Activated CD4-positive, alpha-beta T cell treated with anti-CD3 and anti-CD28 coated beads, Interleukin-2, amount 50 U/mL, for 48 hours (primary cell): ENCODE measurements around the gene TSHZ2.
"Not testable (repeated sequence)": the region's sequence is repeated elsewhere in the genome, so short reads cannot be mapped to it uniquely, and the experiment has no call there.

ENCODE experiments used
- DNase-seq, 2 experiments: peaks; one replicate each; pipeline ENCODE4 v3.0.0-alpha.2; 2020

Gene TSHZ2

DNA sequence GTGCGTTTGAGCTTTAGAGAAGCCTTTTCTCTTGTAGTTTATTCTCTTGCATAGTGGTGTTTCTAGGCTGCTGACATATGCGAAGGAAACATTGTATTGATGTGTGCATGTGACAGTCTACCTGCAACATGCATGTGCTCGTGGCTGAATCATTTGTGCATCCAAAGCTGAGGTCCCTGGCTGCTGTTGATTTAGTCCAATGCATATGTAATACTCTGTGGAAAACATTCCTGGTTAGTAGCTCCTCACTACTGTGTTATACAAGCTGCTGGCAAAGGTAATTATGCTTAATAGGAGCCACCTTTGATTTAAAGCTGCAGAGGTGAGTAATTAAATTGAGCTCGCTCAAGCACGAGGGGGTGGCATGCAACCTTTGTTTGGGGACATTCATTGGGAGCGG lies 24.5 kb downstream of the TSHZ2 start:
- DNase-seq: no peak

DNA sequence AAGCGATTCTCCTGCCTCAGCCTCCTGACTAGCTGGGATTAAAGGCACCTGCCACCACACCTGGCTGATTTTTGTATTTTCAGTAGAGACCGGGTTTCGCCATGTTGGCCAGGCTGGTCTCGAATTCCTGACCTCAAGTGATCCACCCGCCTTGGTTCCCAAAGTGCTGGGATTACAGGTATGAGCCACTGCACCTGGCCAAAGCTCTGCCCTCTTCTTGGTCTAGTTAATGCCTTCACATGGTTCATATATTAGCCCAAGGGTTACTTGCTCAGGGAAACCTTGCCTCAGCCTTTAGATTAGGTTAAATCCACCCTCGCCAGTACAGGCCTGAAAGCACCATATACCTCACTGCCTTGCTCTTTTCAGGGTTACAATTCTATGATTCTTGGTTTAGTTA lies 26.1 kb downstream of the TSHZ2 start:
- no peak for DNase-seq

DNA sequence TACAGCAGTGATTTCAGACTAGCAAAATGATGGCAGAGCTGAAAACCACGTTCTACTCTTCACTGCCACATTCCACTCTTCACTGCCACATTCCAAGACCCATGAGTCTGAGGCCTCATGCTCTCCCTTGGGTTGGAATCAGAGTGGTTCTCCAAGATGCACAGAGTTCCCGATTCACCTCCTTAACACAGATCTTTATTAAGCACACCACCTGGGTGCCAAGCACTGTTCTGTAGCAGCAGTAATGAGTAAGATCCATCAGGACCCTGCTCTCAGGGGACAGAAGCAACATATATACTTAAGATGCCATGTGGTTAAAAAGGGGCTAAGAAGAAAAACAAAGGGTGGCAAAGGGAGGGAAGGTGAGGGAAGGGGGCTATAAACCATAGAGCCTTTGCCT lies 26.9 kb downstream of the TSHZ2 start:
- DNase-seq: no peak

DNA sequence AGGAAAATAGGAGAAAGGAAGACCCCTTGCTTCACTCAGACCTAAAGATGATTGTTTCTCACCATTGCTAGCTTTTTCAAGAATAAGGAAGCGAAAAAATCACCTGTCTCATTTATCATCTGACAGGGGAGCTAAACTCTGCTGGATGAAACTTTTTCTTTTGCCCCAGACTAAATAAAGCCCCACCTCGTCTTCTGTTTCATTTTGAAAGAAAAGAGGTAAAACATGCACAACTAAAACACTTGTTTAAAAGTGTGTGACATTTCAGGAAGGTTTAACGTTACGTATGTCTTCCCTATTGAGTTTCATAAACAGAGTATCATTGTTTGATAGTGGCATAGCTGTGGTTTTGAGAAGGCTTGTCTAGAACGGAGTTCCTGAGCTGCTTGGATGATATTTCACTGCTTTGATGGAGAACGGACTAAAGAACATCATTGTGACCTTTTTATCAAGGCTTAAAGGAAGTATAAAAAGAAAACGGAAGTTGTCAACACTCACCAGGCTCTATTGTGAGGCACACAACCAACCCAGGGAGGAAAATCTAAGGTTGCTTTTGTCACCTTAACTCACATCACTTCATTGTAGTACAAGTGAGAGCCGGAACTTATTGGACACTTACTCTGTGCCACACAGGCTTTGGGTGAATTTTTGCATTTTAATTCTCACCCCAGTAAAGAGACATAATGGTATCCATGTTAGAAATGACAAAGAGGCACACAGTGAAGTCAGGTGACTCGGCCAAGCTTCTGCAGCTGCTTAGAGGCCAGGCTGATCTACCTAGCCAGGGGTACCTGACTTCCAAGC lies 29.5 kb downstream of the TSHZ2 start:
- DNase-seq: no peak

DNA sequence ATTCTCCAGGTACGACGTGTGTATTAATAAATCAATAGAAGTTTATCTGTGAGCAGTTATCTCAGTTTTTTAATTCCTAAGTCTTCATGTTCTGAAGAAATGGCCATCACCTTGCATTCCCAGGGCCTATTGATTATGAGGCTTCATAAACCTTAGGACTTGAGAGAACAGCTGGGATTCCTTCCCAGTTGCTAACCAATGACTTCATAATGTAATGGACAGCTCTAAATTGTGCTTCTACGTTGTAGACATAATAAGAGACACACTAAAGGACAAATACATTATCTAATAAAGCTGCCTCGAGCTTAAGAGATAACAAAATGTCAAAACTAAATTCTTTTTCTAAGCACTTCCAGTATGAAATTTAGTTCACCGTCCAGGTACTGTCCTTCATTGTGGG lies 30.6 kb downstream of the TSHZ2 start:
- DNase-seq: no peak

DNA sequence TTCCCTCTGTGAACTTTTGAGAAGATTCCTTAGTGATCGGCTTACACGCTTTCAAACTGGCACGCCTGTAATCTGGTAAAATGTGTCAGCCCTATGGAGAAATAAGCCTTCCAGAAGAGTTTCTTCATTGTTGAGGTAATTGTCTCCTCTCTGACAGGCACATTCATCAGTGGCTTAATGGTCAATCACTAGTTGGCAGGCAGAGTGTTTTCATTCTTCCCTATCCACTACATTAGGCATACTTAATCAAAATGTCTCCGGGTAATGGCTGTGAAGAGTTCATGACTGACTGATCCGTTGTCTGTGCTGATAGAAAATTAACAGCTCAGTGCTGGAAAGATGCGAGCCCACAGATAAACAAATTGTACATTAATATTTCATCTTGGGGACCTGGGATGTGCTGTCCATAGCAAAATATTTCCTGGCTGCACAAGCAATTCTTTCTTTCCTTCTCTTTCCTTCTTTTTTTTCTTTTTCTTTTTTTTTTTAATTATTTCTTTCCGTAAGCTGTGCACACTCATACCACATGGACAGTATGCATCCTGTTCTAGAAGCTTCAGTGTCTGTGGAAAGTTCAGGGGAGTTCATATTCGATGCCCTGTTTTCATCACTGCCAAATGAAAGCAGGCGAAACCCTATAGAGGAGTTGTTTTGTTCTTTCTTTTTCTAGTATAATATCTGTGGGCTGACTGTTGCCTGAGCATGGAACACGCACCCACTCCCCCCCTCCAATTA lies 31.4 kb downstream of the TSHZ2 start:
- DNase-seq: no peak

DNA sequence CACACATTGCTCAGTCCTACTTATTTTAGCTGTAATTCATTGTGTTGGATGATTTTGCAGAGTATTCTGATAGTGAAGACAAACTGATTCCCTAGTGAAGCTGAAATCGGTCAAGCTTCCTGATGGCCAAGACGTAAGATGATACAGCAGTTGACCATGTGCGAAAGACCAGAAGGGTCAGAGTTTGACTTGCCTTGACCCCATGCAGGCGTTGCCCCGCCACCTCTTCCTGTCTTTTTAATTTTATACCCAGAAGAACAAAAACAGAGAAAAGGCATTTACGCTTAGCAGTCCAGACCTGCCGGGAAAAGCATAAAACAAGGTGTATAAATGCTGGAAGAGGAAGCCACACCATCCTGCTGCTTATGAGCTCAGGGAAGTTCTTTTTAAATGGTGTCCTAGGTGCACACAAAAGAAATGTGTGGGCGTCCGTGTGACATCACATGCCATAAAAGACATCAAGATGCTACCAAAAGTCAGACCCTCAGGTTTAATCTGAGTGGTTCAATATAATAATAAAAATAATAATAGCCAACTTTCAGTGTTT lies 32.2 kb downstream of the TSHZ2 start:
- DNase-seq: no peak

DNA sequence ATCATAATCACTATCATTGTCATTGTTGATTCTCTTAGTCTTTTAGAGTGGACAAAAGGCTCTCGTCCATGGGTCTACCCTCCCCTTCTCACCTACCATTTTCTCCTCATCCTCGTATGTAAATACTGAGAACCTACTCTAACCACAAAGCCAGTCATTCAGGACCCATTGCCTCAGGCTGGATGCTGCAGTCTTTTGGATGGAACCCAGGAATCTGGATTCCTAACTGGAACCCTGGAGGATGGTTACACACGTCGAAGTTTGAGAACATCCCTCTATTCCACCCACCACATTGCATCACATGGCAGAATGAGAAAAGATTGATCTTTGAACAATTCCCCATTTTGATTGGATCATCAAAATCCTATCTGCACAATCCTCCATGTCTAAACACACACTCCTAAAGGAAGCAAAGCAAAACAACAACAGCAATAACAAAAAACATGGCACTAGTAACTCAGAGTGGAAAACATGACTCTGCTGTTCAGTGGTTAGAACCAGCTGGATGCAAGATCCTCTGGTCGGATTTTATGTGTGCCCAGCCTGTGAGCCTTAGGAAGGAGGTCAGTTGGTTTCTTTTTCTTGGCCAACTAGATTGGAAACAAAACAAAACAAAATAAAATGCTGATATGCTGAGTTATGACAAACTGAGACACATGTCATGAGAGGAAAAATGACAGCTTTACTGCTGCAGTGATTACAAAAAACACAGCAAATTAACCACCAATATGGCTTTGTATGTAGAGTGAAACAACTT lies 38.0 kb downstream of the TSHZ2 start:
- no peak for DNase-seq

DNA sequence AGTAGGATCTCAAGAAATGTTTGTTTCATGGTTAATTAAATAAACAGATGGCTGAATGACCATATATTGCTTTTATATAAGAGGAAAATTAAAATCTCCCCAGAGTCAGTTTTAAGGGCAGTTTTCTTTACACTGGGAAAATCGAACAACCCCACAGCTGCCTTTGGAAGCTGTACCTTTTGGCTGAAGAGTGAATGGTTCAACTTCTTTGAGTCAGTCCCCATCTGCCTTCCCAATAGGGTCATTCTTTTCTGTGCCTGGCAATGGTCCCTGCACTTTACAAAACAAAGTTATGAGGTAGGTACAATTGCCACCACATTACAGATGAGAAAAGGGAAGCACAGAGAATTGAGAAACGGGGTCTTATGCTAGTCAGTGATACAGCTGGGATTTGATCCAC lies 39.5 kb downstream of the TSHZ2 start:
- DNase-seq: no peak

DNA sequence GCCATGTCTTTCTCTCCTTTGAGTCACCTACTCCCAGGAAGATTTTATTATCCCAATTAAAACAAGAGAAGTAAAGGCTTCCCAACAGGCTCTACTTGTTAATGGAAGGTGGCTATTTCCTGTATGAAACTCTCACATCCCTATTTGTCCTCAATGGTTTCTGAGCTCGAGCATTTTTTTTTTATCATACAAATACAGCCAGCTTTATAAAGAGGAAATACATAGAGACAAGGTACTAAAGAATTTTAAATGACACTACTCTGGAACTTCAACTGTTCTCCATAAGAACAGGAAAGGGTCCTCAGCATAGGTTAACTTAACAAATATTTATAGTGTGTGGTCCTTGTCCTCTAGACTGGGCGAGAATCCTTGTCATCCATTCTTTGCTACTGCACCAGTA lies 41.0 kb downstream of the TSHZ2 start:
- DNase-seq: no peak

DNA sequence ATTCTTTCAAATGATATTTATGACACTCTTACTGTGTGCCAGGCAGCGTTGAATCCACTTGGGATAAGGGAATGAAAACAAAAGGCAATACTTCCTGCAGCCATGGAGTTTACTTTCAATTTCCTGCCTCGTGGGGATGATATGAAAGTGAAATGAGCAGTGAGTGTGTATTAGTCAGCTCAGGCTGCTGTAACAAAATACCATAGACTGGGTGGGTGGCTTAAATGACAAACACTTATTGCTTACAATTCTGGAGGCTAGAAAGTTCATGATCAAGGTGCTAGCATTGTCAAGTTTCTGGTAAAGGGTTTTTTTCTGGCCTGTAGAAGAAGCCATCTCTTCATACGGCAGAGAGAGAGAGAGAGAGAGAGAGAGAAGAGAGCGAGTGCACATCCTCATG lies 41.7 kb downstream of the TSHZ2 start:
- no peak for DNase-seq

DNA sequence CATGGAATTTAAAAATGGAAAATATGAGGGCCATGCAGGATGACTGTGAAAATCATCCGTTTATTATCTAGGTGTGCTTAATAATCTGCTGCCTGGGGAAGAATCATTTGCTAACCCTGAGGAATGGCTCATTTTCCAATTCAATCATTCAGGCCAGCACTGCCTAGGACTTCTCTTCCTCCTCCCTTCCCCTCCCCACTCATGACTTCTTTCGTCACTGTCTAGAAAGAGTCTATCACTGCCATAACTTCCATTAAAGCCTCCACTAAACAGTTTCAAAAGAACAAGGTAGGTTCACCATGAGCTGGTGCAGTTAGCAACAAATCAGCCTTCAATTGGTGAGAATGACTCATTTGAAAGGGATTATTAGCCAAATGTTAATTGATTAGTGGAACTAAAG lies 43.9 kb downstream of the TSHZ2 start:
- DNase-seq: no peak

DNA sequence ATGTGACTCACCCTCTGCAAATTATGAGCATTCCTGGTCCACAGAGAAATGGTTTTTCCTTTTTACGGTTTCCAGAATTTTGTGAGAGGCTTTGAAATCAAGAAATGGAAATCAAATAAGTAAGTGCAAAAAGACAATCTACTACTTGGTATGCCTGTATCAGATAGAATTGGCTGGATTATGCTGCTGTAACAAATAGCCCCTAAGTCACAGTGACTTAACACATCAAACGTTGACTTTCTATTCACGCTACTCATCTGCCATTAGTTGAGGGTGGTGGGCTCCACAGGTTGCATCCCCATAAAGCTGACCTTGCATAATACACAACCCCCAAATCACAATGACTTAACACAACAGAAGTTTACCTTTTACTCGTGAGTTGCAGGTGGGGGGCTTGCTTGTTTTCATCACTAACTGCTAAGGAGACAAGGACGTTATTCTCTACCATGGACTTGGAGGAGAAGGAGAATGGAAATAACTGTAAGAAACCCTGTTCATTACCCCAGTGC lies 44.4 kb downstream of the TSHZ2 start:
- DNase-seq: no peak

DNA sequence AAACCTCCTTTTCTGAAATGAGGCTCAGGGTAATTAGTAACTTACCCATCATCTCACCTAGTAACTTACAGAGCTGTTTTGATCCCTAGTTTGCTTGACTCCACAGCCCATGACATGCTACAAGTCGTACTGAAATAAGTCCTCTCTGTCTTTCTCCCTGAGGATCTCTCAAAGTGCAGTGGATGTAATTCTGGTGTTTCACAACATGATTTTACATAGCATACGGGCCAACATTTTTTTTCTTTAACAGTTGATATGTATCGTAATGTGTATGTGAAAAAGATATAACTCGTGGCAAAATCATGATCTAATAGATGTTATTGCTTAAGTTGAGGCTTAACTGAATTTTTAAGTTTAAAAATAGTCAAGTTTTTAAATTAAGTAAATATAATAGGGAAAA lies 45.0 kb downstream of the TSHZ2 start:
- DNase-seq: no peak

DNA sequence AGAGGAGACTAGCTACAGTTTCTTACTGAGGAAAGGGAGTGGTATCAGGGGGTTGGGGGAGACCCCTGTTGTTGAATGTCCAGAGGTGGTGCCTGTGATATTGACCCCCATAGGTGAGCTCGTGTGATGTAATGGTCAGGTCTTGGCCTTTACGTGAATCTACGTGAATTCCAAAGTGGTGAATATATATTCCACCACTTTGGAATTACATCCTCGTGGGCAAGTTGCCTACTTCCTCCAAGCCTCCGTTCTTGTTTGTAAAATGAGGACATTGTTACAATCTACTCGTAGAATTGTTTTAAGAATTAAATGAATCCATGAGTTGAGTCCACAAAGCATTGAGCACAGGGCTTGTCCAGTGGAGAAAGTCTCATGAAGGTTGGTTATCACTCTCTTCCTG lies 47.3 kb downstream of the TSHZ2 start:
- DNase-seq: no peak

DNA sequence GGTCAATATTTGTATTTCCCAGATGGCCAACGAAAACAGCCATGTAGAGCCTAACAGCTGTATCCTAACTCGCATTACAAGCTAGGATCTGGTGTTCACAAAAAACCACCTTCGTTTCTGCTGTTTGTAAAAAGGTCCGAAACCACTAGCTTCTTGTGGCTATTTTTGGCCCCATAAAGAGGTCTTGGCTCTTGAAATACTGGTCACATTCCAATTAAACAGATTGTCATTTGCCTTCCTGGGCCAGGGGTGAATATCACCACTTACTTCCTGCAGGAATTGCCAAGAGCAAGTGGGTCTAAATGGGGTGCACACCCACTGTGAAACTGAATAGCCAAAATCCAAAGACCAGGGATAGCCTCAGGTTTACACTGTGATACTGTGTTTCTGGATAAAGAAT lies 48.2 kb downstream of the TSHZ2 start:
- no peak for DNase-seq

DNA sequence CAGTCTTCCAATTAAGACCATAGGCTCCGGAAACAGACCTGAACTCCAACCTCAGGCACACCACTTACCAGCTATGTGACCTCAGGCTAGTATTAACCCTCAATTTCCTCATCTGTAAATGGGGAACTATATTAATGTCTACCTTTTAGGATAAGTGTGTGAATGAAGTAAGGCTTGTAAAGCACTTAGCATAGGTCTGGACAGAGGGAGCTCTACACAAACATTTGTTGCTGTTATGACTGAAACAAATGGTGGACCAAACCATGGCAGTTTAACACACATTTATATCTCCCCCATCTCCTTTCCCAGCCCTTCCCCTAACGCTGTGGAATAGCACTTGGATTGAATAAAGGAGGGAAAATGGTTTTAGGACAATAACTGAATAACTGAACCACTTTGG lies 48.7 kb downstream of the TSHZ2 start:
- no peak for DNase-seq

DNA sequence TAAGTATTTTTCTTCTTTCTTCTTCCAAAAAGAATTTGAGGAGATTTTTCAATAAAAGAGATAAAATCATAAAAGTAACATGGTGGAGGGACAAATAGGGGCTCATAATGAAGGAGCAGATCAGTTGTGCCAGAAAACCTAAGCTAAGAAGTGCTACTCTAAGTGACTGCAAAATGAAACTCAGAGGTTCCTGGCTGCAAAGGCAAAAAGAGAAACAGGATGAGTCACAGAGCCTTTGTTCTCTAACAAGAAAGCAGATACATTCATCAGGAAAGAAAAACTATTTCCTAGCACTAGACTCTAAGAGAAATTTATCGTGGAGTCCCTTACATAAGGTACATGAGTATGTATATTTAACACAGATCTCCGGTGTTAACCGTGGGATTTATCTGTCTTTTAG lies 49.8 kb downstream of the TSHZ2 start:
- no peak for DNase-seq

DNA sequence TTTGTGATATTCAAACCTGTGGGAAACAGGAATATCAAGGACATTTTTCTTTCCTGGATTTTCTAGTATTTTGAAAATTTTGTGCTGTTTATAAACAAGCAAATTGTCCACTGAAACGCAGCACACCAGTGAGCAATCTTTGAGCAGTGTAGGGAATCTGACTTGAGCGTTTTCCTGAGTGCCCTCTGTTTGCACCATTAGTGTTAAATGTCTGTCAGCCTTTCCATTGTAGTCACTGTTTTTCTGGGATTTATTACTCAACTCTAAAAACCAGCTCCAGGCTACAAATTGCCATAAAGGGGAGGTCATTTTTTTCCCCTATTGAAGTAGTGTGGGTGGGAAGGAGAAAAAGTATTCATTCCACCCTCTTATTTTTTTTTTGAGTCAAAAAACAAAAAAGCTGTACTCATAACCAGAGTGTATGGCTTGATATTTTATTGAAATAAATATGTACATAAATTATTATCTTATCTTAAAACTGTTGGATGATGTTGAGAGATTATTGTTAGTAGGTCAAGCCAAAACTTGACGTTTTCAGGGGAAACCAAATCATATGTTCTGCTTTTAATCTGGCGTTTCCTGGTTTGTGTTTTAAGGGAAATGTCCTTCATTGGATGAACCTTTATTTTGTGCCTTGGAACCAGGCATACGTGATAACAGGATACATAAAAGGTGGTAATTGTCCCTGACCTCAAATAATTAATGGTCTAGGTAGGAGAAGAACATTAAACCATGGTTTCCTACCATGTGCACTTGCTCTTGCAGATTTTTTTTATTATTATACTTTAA lies 51.8 kb downstream of the TSHZ2 start:
- no peak for DNase-seq

DNA sequence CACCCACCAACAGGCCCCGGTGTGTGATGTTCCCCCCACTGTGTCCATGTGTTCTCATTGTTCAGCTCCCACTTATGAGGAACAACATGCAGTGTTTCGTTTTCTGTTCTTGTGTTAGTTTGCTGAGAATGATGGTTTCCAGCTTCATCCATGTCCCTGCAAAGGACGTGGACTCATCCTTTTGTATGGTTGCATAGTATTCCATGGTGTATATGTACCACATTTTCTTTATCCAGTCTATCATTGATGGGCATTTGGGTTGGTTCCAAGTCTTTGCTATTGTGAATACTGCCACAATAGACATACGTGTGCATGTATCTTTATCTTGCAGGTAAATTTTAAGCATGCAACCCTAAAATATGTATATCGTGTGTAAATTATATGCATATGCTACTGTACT lies 52.5 kb downstream of the TSHZ2 start:
- not testable (repeated sequence) for DNase-seq

DNA sequence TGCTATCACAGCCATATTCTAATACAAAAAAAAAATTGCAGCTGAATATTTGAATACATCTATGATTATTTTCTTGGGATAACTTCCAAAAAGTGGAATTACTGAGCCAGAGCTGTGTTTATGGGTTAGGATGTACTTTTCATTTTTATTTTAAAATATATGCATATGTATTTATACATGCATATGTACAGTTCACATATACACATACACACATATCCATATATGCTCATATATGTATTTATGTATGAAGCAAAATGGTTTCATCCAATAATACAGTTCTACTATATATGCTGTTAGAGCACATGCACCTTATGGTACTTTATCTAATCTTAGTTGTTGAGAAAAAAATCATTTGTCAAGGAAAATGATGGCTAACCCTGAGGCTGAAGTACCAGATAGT lies 54.9 kb downstream of the TSHZ2 start:
- DNase-seq: no peak

DNA sequence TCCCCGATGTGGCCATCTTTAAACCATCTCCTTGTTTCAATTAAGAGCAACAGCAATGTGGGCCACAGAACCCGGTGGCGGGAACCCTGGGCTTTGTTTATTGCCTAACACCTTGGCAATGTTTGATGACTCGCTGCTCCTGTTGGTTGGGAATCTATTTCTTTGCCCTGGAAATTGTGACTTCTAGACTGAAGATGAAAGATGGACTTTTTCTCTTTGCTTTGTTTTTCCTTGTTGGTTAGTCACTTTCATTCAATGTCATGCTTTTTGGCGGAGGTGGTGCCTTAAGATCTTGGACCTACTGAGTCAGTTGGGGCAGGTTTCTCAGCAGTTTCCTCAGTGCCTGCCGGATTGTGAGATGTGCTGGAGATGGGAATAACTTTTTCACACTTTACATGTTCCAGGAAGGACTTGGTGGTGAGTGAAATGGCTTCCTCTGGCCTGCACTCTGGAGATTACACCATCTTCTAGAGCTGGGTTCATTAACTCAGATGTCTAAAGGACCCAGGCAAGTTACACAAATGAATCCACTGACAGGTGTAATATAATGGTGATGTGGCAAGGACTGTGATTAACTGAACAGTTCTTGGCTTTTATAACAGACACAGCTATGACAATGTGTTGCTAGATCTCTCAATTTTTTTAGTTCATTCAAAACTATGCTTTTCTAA lies 56.3 kb downstream of the TSHZ2 start:
- peak; percentile 53 to 69 for DNase-seq
